HG03571 (cell line): ENCODE results near the gene ATRAID.
"Not testable (repeated sequence)": the region's sequence is repeated elsewhere in the genome, so short reads cannot be mapped to it uniquely, and the experiment has no call there.

ENCODE experiments used
- ATAC-seq: cut with Tn5 transposase; IDR thresholded peaks from one replicate; pipeline ENCODE4 v1.9.1; 2021; ENCODE audit not compliant: unreplicated experiment

The ATRAID gene

DNA sequence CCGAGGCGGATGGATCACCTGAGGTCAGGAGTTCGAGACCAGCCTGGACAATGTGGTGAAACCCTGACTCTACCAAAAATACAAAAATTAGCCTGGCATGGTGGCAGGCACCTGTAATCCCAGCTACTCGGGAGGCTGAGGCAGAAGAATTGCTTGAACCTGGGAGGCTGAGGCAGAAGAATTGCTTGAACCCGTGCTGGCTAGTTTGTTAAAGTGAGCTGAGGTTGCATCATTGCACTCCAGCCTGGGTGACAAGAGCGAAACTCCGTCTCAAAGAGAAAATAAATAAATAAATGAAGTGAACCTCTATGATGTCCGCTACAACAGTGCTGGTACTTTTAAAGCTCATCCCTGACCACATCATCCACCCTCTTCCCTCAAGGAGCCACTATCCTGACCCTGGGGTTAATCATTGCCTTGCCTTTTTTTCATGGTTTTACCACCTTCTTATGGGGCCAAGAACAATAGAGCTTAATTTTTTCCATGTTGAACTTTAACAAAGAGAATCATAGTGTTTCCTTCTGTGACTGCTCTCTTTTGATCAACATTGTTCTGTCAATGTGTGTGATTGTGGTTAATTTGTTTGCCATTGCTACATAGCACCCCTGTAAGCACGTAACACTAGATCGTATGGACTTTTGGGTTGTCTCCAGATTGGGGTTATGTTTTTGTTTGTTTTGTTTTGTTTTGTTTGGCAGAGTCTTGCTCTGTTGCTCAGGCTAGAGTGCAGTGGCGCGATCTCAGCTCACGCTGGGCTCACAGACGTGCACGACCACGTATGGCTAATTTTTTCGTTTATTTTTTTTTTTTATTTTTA lies 17.1 kb upstream of the ATRAID start:
- no peak for ATAC-seq

DNA sequence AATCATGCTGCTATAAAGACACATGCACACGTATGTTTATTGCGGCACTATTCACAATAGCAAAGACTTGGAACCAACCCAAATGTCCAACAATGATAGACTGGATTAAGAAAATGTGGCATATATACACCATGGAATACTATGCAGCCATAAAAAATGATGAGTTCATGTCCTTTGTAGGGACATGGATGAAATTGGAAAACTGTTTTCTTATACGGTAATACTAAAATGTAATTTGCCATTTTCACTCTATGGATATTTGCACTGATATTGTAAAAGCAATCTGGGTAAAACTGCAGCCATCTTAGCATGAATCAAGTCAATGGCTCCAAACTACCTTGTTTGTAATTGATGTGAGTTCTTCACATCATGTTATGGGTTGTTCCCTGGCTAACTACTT lies 16.0 kb upstream of the ATRAID start:
- ATAC-seq: not testable (repeated sequence)

DNA sequence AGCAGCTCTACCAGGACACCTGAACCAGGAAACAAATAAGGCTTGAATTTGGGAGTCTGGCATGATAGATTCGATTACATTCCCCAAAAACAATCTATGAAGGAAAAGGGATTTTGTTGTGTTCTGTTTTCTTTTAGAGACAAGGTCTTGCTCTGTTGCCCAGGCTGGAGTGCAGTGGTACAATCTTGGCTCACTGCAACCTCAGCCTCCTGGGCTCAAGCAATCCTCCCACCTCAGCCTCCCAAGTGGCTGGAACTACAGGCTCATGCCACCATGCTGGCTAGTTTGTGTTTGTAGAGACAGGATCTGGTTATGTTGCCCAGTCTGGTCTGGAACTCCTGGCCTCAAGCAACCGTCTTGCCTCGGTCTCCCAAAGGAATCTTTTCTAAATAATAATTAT lies 13.8 kb upstream of the ATRAID start:
- ATAC-seq: not testable (repeated sequence)

DNA sequence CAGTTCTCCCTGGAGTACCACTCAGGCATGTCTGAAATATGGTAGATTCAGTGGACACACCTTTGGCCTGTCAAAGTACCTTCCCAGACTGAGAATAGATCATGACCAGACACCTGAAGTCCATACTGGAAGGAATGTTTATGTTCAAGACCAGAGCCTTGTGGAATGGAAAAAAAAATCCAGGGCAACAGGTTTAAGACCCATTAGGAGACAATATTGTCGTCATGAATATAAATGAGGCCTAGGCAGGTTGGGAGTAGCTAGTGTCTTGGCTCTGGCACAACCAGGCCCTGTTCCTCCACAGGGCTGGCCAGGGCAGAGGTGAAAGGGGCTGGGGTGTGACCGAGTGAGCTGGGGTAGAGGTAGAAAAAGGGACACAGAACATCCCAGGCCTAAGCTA lies 13.2 kb upstream of the ATRAID start:
- no peak for ATAC-seq

DNA sequence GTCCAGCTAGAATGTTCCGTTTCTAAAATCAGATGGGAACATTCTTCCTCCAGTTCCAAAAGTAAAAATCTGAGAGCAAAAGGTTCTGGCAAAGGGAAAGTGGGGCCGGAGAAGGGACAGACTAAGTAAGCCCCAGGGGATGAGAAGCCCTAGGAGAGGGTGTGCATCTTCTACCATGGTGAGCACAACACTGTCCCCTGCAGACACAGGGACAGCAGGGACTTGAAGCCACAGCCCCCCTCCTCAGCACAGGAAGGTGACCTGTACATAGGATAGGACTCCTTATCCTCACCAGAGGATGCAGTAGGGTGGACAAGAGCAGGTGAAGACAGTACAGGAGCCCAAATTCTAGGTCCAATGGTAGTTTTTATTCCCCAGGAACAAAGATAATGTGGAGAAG lies 12.6 kb upstream of the ATRAID start:
- ATAC-seq: no peak

DNA sequence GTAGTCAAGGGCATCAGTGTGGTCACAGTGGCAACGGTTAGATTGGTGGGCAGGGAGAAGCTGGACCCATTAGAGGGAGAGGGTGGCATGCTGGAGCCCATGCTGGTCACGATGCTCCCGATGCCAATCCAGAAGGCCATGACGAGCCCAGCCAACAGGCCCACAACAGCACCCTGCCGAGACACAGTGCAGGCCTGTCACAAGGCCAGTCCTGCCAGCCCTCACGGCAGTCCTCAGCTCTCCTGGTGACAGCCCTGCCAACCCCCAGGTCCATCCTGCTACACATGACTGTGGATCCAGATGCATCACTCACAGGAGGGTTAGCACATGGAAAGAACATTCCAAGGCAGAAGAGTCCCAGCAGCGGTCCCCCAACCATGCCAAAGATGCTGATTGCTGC lies 10.2 kb upstream of the ATRAID start:
- no peak for ATAC-seq

DNA sequence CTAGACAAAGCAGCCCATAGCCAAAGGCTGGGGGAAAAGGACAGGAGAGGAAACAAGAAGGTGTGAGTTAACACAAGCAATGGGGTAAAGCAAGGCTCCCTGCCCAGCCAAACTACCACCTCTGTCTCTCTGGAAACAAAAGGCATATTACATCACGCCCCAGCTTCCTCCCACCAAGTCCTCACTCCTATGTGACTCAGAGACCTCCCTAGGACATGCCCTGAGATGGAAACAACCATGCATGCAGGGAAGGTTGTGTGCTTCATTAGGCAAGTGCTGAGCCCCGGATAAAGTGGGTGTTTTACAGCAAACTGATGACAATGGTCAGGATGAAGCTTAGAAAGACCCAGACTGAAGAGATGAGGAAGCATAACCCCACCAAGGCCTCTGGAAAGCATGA lies 9.0 kb upstream of the ATRAID start:
- ATAC-seq: no peak

DNA sequence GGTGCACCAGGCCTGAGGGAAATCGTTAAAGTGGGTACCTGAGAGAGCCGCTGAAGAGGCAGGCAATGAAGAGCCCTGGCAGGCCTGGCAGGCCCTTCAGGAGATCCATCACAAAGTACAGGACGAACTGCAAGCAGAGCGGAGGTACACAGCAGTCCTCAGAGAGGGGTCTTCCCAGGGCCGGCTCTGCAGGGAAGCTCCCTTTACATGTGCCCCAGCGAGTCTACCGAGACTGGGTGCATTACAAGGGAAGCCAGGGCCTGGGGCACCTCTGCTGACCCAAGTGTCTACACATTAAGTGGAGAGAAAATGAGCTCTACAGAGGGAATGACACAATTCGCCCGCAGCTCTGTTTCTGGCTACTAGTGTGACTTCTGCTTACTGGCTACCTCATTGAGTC lies 8.1 kb upstream of the ATRAID start:
- no peak for ATAC-seq

DNA sequence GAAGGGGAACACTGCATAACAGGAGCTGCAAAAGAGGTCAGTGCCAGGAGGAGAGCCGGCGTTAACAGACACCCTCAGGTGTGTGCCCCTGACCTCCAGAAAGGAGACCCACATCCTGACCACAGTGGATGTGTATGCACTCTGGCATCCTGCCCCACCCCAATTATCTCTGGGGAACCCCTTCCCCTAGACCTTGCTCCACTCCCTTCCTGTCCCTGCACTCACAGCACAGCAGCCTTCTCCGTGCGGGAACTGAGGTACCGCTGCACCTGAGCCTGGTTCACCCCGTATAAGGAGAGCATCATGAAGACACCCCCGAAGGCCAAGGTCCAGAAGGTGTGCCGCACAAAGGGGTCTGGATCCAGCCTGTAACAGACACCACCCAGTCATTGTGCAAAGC lies 7.3 kb upstream of the ATRAID start:
- no peak for ATAC-seq

DNA sequence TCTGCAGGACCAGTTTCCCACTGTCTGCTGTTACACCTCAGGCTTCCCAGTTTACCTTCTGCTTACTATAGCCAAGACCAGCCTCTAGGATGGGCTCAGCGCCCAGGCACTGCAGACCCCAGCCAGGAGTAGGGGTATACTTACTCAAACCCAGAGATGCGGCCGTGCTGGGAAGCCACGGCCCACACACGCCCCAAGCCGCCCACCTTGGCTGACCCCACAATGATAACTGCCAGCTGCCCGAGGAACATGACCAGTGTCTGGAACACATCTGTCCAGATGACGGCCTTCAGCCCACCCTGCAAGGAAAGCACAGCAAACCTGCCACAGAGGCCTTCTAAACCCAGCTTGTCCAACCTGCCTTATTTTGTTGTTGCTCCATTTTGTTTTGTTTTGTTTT lies 6.6 kb upstream of the ATRAID start:
- ATAC-seq: no peak

DNA sequence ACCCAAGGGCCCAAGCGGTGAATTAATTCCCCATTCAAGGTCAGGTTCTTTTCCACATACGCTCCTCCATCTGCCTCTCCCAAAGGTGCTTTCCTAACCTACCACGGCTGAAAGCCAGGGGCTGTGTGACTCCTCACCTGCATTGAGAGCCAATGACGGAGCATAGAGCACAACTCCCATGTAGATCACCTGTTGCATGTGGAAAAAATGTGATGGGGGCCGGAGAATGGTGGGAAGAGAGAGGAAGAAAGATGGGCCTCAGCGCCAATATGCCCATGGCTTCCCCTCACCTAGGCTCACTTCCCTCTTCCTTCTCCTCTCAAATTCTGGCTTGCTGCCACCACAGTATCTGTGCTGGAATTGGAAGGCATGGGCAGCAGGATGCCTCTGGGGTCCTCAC lies 5.5 kb upstream of the ATRAID start:
- no peak for ATAC-seq

DNA sequence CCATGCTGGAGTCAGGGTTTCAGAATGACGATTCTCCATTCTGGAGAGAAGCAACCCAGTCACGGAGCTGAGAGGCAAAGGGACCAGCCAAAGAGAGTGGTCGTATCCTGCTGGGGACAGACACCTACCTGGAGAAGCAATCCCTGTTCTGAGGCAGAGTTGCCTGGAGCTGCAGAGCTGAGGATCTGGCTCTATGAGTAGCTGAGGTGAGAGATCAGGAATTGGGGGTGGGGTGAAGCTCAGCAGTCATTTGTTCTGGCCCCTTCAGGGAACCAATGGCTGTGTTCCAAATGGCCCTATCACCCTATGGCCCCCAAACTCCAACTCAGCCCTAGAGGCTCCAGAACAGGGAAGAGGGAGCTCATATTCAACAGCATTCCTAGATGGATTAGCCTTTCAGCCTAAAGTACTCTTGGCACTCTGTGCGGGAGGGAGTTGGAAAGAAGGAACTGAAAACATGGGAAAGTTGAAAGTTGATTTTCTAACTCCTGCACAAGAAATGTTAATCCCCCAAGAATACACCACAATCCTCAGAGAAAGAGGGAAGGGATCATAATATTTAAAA lies 3.3 kb upstream of the ATRAID start:
- ATAC-seq: no peak

DNA sequence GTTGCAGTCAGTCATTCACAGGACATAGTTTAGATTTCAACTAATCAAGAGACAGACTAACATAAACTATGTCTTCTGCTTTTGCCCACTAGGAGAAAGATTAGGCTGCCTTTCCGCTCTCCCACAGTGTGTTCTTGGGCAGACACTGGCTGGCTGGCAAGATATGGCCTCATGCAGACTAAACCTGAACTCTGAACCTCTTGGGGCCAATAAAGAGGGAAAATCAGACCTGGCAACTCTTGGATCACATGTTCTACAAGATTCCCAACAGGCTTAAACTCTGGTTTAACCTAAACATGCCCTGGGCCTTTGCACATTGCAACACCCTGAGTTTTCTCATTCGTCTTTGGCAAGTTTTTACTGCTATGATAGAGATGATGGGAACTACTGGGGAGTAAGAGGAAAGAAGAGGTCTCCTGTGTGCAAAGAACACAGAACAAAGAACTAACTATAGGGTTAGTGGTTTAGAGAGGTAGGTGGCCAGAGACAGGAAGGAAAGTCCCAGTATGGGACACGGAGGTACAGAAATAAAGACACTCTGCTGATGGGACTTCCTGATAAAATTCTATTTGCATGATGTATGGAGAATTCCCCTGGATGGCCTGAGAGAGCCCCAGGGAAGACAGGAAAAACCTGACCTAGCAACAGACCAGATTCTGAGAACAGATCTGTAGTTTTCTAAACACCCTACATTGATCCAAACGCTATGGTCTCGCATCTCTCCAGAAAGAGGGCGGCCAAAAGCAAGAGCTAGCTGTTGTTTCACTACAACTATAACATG lies 2.0 kb upstream of the ATRAID start:
- ATAC-seq: no peak

DNA sequence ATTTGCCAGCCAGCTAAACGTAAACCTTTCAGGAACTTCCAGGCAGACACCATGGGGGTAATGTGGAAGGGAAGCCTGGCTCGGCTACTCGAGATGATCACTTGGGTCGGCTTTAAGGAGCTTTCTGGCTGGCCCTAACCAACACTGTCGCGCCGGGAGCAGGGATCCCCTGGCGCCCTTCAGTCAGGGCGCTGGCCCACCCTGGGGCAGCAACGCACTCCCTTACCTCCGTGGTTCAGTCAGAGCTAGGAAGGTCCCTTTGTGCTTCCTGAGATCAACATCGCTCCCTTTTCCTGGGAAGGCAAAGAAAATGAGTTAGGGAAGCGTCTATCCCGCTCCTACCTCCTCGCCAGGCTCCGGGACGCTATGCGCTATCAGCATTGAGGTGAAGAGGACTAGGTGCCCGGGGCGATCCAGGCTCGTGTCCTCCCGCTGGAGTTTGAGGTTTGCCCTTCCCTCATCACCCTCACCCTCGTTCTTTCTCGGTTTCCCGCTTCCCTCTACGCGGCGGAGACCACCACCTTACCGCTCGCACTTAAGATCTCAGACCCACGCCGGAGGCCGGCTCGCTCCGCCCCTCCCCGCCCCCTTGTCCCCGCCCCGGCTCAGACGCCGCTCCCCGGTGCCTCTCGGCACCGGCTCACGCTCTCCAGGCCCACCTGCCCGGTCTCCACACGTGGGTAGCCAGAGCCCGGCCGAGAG lies 449 bp upstream of the ATRAID start:
- no peak for ATAC-seq

DNA sequence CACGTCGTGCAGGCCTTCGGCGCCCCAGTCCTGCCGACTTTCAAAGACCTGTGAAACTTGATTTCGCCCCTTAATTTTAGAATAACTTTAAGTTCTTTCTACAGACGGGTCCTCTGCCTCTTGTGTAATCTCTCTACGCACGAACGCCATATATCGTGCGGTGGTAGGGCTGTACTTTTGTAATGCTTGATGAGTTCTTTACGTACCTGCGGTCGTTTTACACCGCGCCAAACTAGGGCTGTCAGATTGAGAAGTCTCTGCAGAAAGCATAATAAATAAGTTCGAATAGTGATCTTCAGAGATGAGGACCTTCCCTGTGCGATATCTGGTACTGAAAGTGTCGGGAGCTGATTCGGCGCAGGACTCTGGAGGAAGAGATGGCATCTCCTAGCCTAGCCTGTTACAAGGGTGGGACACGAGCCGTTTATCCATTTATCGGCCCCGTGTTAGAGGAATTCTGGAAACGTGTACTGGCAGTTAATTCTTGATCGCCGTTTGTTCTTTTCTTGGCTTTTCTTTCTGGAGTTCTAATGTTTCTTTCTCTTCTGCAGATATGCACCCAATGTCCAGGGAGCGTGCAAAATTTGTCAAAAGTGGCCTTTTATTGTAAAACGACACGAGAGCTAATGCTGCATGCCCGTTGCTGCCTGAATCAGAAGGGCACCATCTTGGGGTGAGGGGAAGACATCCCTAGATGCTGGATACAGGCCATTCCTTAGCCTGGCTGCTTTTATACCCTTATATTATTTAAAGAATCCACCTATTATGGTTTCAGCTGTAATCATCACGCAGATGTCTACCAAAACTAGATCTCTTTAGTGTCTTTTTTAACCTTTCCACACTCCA lies 1.0 kb downstream of the ATRAID start:
- ATAC-seq: no peak

DNA sequence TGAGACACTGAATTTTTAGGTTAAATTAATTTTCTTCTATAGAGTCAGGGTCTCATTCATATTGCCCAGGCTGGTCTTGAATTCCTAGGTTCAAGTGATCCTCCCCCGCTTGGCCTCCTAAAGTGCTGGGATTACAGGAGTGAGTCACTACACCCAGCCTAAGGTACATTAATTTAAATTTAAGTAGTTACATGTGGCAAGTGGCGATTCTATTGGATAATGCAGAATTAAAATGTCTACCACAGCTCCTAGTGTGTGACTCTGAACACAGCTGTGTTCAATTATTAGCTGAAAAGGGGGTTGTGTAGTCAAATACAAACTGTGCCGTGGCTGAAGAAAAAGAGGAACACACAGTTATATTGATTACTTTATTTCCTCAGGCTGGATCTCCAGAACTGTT lies 3.1 kb downstream of the ATRAID start:
- no peak for ATAC-seq

DNA sequence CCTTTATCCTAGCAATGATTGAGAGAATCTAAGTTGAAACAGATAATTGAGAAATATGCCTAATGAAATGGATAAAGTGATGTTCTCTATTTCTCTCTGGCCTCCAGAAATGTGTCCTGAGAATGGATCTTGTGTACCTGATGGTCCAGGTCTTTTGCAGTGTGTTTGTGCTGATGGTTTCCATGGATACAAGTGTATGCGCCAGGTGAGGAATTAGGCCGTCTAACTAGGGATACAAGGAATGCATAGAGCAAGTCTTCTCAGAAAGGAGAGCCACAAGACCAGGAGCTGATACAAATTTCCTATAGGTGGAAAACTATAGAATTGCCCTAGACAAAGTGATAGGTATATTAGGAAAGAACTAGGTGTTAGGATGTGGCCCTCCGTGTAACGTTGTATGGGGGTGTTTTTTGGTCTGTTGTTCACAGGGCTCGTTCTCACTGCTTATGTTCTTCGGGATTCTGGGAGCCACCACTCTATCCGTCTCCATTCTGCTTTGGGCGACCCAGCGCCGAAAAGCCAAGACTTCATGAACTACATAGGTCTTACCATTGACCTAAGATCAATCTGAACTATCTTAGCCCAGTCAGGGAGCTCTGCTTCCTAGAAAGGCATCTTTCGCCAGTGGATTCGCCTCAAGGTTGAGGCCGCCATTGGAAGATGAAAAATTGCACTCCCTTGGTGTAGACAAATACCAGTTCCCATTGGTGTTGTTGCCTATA lies 4.7 kb downstream of the ATRAID start:
- ATAC-seq: no peak

DNA sequence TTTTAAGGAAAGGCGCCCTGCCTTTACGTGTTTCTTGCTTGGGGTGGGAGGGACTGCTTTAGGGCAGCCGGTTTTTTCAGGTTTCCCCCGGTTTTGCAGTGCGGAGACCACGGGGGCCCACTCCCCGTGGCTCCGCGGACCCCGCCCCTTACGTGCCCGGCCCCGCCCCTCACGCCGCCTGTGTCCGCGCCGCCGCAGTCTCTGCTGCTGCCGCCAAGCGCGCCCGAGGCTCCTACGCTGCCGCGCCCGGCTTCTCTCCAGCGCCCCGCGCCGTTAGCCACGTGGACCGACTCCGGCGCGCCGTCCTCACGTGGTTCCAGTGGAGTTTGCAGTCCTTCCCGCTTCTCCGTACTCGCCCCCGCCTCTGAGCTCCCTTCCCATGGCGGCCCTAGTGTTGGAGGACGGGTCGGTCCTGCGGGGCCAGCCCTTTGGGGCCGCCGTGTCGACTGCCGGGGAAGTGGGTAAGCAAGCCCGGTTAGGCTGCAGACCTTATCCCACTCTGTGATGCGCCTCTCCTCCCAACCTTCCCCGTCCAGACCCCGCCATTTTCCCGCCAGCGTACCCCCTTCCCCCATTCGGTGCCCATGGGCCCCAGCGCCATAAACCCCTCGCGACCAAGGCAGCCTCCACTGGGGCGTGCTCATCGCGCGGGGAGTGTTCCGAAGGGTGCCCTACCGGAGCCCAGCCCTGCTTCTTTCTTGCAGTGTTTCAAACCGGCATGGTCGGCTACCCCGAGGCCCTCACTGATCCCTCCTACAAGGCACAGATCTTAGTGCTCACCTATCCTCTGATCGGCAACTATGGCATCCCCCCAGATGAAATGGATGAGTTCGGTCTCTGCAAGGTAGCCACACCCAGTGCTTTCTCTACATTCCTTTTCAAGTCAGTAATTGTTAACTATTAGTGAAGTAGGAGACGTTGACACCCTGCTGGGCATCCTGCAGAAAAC lies 5.6 kb downstream of the ATRAID start, which contains the start of gene CAD:
Gene CAD, plus strand, starts transcription at position 197 of the 949 bp plus-strand sequence. Its CDS starts 183 bp downstream, at position 380.
- peak; percentile 62 for ATAC-seq

DNA sequence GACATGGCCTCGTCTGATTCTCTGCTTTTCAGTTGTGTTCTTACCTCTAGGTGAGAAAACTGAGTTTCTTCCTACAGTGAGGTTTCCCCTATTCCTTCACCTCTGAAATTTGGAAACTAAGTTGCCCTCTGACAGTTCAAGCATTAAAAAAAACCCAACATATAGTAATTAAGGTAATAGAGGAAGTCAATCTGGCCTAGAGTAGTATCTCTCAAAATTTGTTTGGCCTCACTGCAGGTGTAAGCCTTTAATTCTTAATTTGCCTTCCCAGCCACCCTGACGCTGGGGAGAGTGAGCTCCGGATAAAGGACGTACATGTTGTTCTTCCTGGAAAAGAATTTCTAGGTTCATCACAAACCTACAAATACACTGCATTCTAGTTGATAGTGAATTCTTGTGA lies 6.8 kb downstream of the ATRAID start:
- no peak for ATAC-seq
